DMS53 (cell line): ENCODE data around the gene HELZ.
A peak's percentile ranks its signal among the peaks of the same experiment; 100 is the strongest.
"Not testable (repeated sequence)": the region's sequence is repeated elsewhere in the genome, so short reads cannot be mapped to it uniquely, and the experiment has no call there.

Source experiments
- DNase-seq: peaks from one replicate; lab custom pipeline; 2025; lab: John Stamatoyannopoulos, UW

HELZ gene

DNA sequence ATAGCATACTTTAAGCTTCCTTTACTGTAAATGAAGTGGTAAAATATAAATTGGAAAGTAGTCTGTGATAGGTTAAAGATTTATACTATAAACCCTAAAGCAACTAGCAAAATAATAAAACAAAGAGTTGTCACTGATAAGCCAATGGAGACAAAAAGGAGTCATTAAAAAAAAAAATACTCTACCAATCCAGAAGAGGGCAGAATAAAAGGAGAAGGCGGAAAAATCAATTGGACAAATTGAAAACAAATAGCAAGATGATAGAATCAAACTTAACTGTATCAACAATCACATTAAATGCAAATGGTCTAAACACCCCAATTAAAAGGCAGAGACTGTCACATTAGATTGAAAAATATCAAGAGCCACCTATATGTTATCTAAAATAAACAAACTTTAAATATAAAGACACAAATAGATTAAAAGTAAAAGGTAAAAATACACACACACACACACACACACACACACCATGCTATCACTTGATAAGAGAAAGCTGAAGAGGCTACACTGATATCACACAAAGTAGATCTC, 128.9 kb downstream of the HELZ start:
- peak; percentile 6 for DNase-seq

DNA sequence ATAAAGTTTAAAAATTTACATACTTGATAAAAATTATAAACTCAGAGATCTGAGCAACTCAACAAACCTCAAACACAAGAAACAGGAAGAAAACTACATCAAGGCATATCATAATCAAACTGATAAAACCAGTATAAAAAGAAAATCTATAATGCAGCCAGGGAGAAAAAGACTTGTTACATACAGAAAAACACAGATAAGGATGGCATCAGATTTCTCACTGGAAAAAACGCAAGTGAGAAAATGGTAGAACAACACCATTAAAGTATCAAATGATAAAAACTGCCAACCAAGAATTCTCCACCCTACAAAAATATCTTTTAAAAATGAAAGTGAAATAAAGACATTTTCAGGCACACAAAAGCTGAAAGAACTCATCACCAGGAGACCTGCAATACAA, 129.6 kb downstream of the HELZ start:
- DNase-seq: no peak

DNA sequence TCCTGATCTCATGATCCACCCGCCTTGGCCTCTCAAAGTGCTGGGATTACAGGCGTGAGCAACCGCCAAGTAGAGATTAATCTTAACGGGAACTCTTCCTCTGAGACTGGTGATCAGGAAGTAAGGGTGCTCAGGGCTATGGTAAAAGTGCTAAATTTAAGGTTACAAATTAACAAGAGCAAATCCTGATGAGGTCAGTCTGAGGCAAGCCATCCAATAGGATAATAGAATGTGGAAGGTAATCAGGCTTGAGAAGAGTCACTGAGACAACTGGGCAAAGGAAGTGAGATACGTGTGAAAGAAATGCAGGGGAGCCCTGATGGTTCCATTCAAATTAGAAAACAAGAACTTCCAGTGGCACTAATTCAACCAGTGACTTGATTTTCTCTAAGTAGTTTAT, 131.5 kb downstream of the HELZ start:
- no peak for DNase-seq

DNA sequence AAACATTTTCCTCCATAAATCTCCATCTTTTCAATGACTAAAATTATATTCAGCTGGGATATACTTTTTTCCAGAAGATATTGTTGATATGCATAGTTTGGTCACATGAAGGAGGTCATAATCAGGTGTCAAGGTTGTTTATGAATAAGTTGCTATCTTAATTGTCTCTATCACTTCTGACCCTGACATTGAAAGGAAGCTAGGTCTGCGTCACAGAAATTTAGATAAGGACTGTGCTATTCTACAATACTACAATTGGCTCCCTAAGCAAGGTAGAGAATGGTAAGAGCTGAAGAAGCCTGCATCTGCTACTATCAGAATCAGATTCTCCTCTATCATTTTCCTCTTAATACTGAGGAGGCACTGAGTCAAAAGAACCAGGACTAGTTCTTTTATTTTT, 133.2 kb downstream of the HELZ start:
- no peak for DNase-seq

DNA sequence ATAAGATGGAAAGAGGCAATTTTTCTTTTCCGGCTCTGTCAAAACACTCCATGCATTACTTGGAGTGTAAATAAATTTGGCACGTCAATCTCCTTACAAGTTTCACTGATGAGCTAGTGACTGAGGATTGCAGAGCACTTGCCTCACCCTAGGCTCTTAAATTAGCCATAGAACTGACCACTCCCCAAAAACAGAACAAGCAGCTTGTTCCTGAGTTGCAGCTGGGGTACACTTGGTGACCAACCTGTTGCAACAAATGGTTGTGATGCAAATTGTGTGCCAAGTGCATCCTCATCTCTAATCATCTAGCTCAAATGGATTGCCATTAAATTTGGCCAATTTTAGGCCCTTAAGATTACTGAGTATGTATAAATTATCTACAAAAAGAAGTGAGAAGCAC, 133.7 kb downstream of the HELZ start:
- DNase-seq: no peak

DNA sequence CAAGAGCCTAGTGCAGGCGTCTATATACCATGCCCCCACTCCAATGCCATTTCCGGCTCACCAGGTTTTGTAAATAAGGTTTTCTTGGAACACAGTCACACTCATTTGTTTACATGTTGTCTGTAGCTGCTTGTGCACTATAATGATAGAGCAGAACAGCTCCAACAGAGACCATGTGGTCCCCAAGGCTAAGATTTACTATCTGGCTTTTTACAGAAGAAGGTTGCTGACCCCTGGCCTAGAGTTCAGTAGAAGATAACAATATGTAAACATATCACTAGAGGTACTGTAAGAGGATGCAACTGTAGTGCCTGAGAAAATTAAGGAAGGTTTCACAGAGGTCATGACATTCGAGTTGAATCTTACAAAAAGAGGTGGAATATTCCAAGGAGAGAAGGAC, 134.4 kb downstream of the HELZ start:
- no peak for DNase-seq

DNA sequence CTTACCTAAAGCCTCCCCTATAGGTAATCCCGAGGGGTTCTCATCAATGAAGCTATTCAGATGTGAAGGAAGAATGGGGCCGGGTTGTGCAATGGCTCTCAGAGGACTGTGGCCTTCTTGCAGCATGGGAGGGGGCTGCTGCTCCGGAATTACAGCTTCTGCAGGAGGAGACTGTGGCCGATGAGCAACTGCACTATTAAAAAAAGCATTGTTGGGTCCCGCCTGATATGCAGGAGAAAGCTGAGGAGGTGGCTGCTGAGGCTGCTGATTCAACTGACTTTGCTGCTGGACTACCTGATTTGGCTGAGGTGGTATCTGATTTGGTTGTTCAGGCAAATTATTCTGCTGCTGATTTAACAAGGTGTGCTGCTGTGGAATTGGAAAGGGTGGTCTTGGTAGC, 135.9 kb downstream of the HELZ start:
- DNase-seq: no peak

DNA sequence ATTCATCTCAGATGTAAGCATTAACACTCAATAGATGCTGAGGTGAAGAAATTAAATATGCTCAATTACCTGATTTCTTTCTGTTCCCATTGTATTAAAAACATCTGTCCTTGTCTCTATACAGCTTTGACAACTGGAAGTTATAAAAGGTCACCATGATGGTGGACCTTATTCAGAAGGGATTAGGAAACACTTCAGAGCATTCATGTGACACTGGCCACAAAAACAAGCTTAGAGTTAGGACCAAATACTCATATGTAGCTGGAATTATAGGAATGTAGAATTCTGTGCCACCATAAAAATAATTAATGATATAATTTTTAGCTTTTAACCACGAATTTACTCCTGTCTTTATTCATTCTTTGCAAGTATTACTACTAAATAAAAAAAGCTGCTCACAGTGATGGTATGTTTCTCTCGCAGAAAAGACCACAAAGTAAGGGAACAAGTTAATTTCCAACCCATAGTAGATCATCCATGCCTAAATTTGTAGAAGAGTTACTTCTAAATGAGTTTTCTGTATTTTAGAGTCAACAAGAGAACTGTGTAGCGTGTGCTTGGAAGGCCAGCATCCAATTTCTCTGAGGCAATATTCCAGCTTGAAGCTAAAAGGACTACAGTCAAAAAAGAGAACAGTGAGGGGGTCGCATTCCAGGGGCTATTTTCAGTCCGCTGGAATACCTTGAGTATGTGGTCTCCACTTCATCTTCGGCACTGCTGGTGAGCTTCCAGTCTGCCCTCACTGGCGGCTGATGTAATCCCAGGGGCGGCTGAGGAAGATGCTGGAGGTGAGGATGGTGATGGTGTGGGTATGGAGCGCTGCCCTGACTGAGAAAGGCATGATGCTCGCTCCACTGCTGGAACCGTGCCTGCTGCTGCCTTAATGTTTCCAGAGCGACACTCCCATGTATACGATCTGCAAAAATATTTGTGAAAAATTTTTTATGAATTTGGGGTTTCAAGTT, 136.9 kb downstream of the HELZ start:
- no peak for DNase-seq

DNA sequence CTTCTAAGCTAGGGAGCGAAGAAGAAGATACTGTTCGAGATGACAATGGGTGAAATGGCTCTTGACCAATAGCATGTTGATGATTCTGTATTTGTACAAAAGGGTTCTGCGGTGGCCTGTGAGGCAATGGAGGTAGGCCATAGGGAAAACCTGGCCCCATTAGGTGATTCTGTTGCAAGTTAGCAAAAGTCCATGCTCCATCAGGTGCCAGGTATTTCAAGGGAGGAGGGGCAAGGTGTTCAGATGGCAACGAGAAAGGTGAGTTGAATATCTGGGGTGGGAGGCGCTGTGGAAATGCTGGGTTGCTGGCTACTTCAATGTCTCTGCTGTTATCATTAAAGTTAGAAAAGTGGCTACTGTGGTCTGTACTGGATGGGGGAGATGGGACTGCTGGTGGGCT, 137.8 kb downstream of the HELZ start:
- DNase-seq: no peak

GRCh38 chr17:67105213-67105612, 139.8 kb downstream of the HELZ start:
- DNase-seq: no peak

- DNase-seq: not testable (repeated sequence)
Measured at GRCh38 chr17:67104641-67105040, 140.4 kb downstream of the HELZ start.

GRCh38 chr17:67098006-67098405, 147.0 kb downstream of the HELZ start:
- no peak for DNase-seq

DNA sequence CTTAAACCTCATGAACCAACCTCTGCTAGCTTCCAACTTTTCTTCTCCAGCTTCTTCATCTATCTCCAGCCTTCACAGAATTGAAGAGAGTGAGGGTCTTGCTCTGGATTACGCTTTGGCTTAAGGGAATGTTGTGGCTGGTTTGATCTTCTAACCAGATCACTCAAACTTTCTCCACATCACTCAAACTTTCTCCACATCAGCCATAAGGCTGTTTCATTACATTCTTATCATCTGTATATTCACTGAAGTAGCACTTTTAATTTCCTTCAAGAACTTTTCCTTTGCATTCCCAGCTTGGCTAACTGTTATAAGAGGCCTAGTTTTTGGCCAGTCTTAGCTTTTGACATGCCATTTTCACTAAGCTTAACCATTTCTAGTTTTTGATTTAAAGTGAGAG, 148.4 kb downstream of the HELZ start:
- no peak for DNase-seq

GRCh38 chr17:67095803-67096202, 149.2 kb downstream of the HELZ start:
- DNase-seq: no peak

GRCh38 chr17:67095291-67095690, 149.7 kb downstream of the HELZ start:
- DNase-seq: not testable (repeated sequence)

DNA sequence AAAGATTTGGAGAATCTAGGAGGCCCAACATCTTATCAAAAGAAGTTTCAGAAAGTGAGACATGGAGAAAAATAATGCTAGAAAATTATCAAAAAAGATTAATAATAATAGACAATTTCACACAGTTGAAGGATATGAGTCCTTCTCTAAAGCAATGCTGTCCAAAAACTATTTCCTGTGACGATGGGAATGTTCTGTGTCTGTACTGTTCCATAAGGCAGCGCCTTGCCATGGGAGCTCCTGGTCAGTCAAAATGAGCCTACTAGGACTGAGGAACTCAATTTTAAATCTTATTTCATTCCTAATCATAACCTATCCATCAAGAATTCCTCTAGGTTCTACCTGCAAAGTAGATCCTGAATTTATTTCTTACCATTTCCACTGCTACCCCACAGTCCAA, 151.6 kb downstream of the HELZ start:
- DNase-seq: no peak

DNA sequence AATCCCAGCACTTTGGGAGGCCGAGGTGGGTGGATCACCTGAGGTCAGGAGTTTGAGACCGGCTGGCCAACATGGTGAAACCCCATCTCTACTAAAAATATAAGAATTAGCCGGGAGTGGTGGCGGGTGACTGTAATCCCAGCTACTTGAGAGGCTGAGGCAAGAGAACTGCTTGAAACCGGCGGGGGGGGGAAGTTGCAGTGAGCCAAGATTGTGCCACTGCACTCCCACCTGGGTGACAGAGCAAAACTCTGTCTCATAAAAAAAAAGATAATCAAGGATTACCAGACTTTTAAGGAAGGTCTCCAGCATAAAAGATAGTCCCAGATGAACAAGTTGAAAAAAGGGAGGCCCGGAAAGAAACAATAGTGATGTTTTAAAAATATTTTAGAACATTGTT, 152.3 kb downstream of the HELZ start:
- not testable (repeated sequence) for DNase-seq

GRCh38 chr17:67092291-67092690, 152.7 kb downstream of the HELZ start:
- DNase-seq: no peak

GRCh38 chr17:67090341-67090740, 154.7 kb downstream of the HELZ start:
- no peak for DNase-seq

GRCh38 chr17:67088639-67089038, 156.4 kb downstream of the HELZ start:
- DNase-seq: no peak

DNA sequence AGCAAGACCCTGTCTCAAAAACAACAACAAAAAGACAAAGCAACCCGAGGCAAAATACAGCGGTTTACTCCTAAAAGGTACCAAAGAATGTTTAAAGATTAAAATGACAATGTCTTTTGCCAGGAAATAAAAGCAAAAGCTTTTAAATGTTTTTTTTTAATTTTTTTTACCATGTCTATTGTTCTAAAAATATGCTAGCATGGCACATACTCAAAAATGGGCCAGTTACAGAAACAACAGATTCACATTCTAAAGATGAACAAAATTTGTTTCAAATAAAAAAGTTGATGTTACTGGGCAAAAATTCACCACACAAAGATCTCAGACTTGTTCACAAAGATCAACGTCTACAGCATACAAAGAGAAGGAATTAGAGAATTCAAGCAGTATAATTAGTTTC, 159.6 kb downstream of the HELZ start:
- no peak for DNase-seq

DNA sequence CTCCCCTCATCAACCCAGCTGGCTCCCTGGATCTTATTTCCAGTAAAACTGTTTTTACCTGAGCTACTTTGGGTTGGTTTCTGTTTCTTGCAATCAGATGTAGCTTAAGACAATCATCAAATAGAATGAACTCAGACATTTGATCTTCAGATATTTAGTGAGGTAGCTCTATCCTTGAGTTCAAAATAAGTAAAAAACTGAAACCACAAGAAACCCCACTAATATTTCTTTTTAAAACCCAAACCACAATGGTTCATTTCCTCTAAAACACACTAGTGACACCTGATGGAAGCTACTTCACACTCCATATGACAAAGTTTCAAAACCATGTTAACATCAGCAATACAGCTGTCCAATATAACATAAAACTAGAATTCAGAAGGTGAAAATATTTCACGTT, 162.9 kb downstream of the HELZ start:
- no peak for DNase-seq

GRCh38 chr17:67080804-67081203, 164.2 kb downstream of the HELZ start:
- DNase-seq: no peak

DNA sequence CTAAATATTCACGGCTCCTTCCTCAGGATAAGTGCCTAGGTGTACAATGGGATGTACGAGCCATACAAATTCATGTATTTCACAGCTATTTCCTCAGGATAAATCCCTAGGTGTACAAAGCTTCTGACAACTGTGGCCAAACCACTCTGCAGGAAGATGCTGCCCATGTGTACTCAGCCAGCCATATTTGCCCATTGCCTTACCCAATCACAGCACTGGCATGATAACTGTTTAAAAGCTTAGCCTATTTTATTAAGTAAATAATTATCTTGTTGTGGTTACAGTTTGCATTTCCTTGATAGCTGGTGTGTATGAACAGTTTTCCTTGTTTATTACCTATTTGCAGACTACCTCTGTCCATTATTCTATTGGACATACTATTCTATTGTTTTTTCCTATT, 165.5 kb downstream of the HELZ start:
- DNase-seq: no peak
